Stimulated activated CD4-positive, alpha-beta T cell treated with anti-CD3 and anti-CD28 coated beads, Interleukin-1b, Interleukin-23, amount 100 ng/mL, for 24 hours (primary cell): Measurements from ENCODE around the gene TRMT61A.

Experiments
- DNase-seq, 4 experiments: peaks; one replicate each; pipeline ENCODE4 v3.0.0-alpha.2; 2020; ENCODE audit warnings: low read depth in 4 of 4, low spot score in 1 of 4

Gene TRMT61A

GRCh38 chr14:103528587-103529382, at the start of gene TRMT61A:
TSS of gene TRMT61A (plus strand) at chr14:103529196. CDS start at chr14:103529979, 783 bp downstream.
- DNase-seq = peak; percentile 47 to 73 (median 65)

- no peak for DNase-seq
Observed at GRCh38 chr14:103480595-103480994, 48.4 kb upstream of the TRMT61A start.

GRCh38 chr14:103483600-103483999, 45.4 kb upstream of the TRMT61A start:
- DNase-seq = no peak

GRCh38 chr14:103485504-103485903, 43.5 kb upstream of the TRMT61A start:
- no peak for DNase-seq

- no peak for DNase-seq
Observed at GRCh38 chr14:103488071-103488470, 40.9 kb upstream of the TRMT61A start.

- DNase-seq = no peak
Observed at GRCh38 chr14:103488960-103489359, 40.0 kb upstream of the TRMT61A start.

GRCh38 chr14:103489621-103490020, 39.4 kb upstream of the TRMT61A start:
- no peak for DNase-seq

GRCh38 chr14:103491691-103492090, 37.3 kb upstream of the TRMT61A start:
- DNase-seq = no peak

GRCh38 chr14:103492156-103492925, 36.7 kb upstream of the TRMT61A start:
- no peak for DNase-seq

GRCh38 chr14:103495854-103496253, 33.1 kb upstream of the TRMT61A start:
- DNase-seq = no peak

- no peak for DNase-seq
Observed at GRCh38 chr14:103496776-103497175, 32.2 kb upstream of the TRMT61A start.

- no peak for DNase-seq
Observed at GRCh38 chr14:103499709-103500108, 29.3 kb upstream of the TRMT61A start.

- DNase-seq = peak; percentile 70 to 75 (median 72)
Observed at GRCh38 chr14:103500148-103500990, 28.6 kb upstream of the TRMT61A start.

GRCh38 chr14:103501041-103501870, 27.7 kb upstream of the TRMT61A start:
- no peak for DNase-seq

- no peak for DNase-seq
Observed at GRCh38 chr14:103501921-103502669, 26.9 kb upstream of the TRMT61A start.

- no peak for DNase-seq
Observed at GRCh38 chr14:103502877-103503276, 26.1 kb upstream of the TRMT61A start.

- no peak for DNase-seq
Observed at GRCh38 chr14:103503296-103503695, 25.7 kb upstream of the TRMT61A start.

- no peak for DNase-seq
Observed at GRCh38 chr14:103504991-103505565, 23.9 kb upstream of the TRMT61A start.

GRCh38 chr14:103507751-103508150, 21.2 kb upstream of the TRMT61A start:
- DNase-seq = no peak
